IMR-90 (cell line): ENCODE data around the gene ABHD2.

Experiments used
- CEBPB ChIP-seq: IDR thresholded peaks from 2 replicates; pipeline ENCODE4 v1.6.1; 2012; ENCODE audit warnings: low read depth, low read length, improper control_type of control experiment
- CHD1 ChIP-seq: IDR thresholded peaks from 2 replicates; pipeline ENCODE4 v1.6.1; 2012; ENCODE audit warnings: low read depth, low read length, improper control_type of control experiment
- ELK1 ChIP-seq: fragments of 150-350 bp; IDR thresholded peaks from 2 replicates; pipeline ENCODE4 v1.6.1; 2016; ENCODE audit warnings: low read depth, mild to moderate bottlenecking, low read length, moderate library complexity, borderline replicate concordance
- MAZ ChIP-seq: IDR thresholded peaks from 2 replicates; pipeline ENCODE4 v1.6.1; 2012; ENCODE audit warnings: low read depth, mild to moderate bottlenecking, low read length, improper control_type of control experiment, moderate library complexity, borderline replicate concordance
- NFE2L2 ChIP-seq: fragments of 150-350 bp; IDR thresholded peaks from 2 replicates; pipeline ENCODE4 v1.6.1; 2016; ENCODE audit warnings: low read depth, mild to moderate bottlenecking, low read length
- POLR2A ChIP-seq: IDR thresholded peaks from 2 replicates; pipeline ENCODE4 v1.6.1; 2012; ENCODE audit warnings: mild to moderate bottlenecking, low read depth, low read length
- RAD21 ChIP-seq: IDR thresholded peaks from 2 replicates; pipeline ENCODE4 v1.6.1; 2012; ENCODE audit warnings: low read length, improper control_type of control experiment
- RCOR1 ChIP-seq: IDR thresholded peaks from 2 replicates; pipeline ENCODE4 v1.6.1; 2012; ENCODE audit warnings: mild to moderate bottlenecking, low read length, improper control_type of control experiment; ENCODE audit not compliant: insufficient replicate concordance
- SMC3 ChIP-seq: fragments of 150-350 bp; IDR thresholded peaks from 2 replicates; pipeline ENCODE4 v1.6.1; 2016; ENCODE audit warnings: low read depth, mild to moderate bottlenecking, antibody characterized with exemption, low read length, moderate library complexity
- TF ChIP-seq, protein P1 (sequence below): conservative IDR thresholded peaks from 2 replicates; pipeline ENCODE4 v1.5.1; 2012; ENCODE audit warnings: mild to moderate bottlenecking, low read depth, low read length, improper control_type of control experiment

DNA sequence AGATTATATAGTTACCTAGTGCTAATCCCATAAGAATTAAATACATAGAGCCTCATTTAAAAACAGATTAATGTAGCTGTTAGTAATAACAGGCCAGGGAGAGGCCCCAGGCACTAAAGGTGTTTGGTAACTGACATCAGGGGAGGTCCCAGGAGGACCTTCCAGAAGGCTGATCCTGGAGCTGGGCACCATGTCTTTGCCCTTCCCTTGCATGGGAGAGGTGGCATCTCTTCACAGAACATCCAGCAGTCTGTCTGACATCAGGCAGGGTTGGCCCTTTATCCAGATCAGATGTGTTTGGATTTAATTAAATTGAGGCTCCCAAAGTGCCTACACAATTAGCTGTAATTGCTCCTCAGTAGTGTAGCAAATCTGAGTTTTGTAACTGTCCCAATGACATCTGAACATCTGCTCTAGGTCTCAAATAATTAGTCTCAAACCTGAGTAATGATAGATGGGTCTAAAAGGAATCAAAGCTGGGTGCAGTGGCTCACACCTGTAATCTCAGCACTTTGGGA, 80.1 kb downstream of the ABHD2 start:
- no peak for TF ChIP-seq CEBPB
- TF ChIP-seq, protein P1, sequence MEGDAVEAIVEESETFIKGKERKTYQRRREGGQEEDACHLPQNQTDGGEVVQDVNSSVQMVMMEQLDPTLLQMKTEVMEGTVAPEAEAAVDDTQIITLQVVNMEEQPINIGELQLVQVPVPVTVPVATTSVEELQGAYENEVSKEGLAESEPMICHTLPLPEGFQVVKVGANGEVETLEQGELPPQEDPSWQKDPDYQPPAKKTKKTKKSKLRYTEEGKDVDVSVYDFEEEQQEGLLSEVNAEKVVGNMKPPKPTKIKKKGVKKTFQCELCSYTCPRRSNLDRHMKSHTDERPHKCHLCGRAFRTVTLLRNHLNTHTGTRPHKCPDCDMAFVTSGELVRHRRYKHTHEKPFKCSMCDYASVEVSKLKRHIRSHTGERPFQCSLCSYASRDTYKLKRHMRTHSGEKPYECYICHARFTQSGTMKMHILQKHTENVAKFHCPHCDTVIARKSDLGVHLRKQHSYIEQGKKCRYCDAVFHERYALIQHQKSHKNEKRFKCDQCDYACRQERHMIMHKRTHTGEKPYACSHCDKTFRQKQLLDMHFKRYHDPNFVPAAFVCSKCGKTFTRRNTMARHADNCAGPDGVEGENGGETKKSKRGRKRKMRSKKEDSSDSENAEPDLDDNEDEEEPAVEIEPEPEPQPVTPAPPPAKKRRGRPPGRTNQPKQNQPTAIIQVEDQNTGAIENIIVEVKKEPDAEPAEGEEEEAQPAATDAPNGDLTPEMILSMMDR: no peak
- no peak for TF ChIP-seq SMC3
- no peak for TF ChIP-seq ELK1
- no peak for TF ChIP-seq POLR2A
- TF ChIP-seq NFE2L2: no peak
- TF ChIP-seq CHD1: no peak
- TF ChIP-seq RCOR1: no peak
- TF ChIP-seq RAD21: no peak
- no peak for TF ChIP-seq MAZ
